ENCODE data around the gene SOX18.

GRCh38 chr20:64055893-64056638, 6.6 kb upstream of the SOX18 start:
- TF ChIP-seq CTCF (conservative IDR thresholded peaks at IDR 0.05; ENCODE audit: low read depth, low read length): no peak
- no peak for TF ChIP-seq RCOR1 (IDR thresholded peaks at IDR 0.05; ENCODE audit: insufficient replicate concordance, low read length)
